Stimulated activated CD8-positive, alpha-beta memory T cell treated with anti-CD3 and anti-CD28 coated beads, Interleukin-12 subunit alpha, Interleukin-12 subunit beta, amount 100 ng/mL, for 24 hours (primary cell): ENCODE results near the gene ATCAY.
"Not testable (repeated sequence)": the region's sequence is repeated elsewhere in the genome, so short reads cannot be mapped to it uniquely, and the experiment has no call there.

Source experiments
- DNase-seq: peaks from one replicate; pipeline ENCODE4 v3.0.0-alpha.2; 2020; ENCODE audit errors: extremely low read depth

ATCAY gene

DNA sequence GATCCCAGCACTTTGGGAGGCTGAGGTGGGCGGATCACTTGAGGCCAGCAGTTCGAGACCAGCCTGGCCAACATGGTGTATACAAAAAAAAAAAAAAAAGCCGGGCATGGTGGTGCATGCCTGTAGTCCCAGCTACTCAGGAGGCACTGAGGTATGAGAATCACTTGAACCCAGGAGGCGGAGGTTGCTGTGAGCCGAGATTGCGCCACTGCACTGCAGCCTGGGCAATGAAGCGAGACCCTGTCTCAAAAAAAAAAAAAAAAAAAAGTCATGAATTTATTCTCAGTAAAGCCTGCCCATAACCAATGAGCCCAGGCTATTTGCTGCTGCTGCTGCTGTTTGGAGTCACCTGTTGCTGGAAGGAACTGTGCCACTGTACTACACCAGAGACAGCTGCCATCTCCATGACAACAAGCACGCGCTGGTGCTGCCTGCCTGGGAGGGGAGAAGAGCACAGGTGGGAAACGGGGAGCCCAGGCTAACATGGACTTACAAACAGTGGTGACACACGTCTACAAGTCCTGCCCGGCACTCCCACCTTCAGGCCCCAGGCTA, 23.0 kb upstream of the ATCAY start:
- no peak for DNase-seq

DNA sequence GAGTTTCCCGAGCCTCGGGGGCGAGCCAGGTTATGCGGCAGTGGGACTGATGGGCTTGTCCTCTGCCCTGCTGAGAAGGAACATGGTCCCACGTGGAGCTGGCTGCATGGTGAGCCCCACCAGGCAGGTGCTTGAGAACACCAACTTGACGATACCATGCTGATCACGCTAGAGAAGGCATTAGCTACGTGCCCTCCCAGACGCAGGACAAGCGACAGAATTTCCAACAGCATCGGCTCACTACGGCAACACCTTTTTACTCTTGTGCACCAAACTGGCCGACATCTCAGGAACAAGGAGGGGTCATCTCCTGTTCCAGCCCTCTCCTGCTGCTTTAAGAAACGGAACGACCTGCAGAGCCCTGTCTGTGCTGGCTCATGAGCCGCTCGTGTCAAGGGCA, 20.0 kb upstream of the ATCAY start:
- DNase-seq = no peak

DNA sequence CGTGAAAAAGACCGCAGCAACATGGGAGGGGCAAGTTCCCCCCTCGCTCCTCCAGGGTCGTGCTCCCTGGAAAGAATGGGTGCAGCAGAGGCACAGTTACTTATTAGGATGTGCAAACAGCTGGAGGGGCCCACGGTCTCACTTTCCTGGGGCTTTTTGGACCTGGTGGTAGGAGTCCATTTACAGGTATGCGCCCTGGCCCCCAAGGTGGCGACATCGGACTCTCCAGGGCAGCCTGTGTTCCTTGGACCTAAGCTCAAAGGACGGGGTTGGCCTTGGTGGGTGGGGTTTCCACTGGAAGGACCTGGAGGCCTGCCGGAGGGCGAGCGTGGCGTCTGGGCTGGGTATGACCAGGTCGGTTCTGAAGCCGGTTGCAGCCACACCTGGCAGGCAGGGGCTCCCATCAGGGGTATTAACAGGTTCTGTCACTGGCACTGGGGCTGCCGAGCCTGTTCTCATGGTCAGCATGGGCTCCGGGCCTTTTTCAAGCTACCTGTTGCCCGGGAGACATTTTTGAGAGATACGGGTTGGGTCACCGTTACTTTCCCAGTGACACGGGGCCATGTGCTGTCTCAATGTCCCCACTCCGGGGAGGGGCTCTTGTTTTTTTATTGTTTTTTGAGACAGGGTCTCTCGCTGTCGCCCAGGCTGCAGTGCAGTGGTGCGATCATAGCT, 17.5 kb upstream of the ATCAY start:
- DNase-seq = no peak

DNA sequence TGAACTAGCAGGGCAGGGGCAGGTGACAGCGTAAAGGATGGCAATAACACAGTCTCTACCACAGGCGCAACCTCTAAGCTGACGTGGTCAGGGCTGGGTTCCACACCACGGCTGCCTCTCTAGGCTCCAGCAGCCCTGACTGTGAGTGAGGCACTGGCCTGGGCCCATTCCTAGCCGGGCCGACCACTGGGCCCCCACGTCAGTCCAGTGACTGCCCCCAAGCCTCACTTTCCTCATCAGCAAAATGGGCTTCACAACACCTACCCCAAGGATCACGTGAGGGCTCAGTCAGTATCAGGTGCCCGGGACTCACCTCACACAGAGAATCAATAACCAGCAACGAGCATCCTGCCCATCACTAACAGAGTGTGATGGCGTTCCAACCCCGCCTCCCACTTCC, 16.8 kb upstream of the ATCAY start:
- no peak for DNase-seq

DNA sequence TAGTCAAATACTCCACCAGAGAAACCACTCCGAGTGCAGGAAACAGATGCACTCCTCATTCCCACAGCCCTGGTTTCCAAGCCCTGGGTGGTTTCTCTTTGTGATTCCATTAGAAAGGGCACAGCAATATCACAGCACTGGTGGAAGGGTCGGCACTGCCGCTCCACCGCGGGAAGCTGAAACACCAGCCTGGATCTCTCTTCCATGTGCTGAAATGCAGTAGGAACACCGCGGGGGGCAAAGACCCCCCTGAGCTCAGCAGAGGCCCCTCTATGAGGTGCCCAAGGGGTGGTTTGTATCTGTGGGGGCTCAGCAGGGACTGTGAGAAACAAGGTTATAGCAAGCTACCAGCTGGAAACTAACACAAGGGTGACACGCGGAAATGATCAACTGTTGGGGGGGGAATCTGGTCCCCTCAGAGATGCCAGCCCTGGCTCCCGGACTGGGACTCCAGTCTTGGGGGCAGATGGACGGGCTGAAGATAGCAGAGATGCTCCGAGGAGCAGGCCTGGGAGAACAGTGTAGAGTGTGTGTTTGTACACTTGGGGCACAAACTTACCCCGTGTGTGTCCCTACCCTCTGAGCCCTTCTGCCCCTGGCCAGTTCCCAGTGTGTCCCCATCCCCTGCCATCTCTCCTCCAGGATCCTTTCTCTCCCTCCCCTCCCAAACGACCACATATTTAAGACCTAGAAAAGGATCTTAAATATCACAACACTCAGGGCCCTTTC, 13.4 kb upstream of the ATCAY start:
- no peak for DNase-seq

DNA sequence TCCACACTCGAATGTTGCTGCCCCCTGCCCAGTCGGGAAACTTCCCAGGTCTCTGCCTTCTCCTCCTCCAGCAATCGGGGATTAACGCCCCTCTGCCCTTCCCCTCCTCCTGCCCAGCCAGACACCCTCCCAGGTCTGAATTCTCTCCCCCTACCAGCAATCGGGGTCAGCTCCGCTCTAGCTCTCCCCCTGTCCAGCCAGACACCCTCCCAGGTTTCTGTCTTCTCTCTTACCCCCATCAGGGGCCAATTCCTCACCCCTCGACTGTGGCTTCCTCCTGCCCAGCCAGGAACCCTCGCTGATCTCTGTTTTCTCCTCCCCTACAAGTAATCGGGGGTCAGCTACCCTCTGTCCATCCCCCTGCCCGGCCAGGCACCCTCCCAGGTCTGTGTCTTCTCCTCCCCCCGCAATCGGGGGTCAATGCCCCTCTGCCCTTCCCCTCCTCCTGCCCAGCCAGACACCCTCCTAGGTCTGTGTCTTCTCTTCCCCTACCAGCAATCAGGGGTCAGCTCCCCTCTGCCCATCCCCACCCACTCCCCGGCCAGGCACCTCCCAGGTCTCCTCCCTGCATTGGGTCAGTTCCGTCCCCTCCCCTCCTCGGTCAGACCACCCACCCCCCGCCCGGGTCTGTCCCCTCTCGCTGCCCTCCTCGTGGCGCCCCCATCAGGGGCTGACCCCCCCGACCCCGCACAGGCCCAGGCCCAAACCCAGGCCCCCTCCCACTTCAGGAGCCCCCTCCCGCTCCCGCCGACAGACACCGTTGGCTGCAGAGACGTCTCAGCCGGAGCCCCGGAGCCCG, 12.3 kb upstream of the ATCAY start:
- DNase-seq = no peak

DNA sequence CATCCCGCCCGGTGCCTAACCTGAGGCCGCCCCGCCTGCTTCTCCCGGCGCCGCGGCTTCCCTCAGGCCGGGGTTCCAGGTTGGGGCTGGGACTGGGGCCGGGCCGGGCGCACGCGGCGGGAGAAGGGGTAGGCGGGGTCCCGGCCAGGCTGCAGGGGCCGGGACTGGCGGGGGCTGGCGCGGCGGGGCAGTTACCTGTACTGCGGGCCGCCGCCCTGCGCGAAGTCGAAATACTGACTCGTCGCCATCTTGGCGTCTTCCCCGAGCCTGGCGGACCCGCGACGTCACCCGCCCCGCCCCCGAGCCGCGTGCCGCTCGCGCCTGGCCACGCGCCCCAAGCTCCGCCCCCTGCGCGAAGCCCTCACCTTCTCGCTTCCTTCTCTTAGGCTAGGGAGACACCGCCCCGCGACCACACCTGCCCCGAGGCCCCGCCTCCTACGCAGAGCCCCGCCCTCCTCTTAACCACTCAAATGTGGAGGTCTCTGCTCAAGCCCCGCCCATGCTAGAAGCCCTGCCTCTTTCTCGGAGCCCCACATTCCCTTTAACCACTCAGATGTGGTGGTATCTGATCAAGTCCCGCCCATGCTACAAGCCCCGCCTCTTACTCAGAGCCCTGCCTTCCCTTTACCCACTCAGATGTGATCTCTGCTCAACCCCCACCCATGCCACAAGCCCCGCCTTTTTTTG, 11.6 kb upstream of the ATCAY start, which contains the start of gene ZFR2:
Gene ZFR2 (minus strand): TSS at position 269 of the 687 bp plus-strand sequence. CDS start 21 bp downstream, at position 248.
- DNase-seq = no peak

DNA sequence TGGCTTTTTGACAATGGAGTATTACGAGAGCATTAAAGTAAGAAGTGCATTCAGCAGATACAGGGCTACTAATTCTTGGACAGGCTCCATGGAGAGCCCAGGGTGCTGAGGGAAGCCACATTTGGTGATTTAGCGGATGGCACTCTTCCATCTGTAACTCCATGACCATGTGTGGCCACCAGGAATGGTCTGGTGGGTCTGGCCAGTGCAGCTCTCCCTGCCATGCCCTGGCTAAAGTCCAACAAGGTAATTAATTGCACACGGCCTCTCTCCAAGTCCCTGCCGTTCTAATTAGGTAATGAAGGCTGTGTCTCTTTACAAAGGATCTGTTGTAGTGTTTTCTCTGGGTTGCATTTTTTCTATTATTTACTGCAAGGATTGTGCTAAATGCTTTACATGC, 7.3 kb upstream of the ATCAY start:
- no peak for DNase-seq

DNA sequence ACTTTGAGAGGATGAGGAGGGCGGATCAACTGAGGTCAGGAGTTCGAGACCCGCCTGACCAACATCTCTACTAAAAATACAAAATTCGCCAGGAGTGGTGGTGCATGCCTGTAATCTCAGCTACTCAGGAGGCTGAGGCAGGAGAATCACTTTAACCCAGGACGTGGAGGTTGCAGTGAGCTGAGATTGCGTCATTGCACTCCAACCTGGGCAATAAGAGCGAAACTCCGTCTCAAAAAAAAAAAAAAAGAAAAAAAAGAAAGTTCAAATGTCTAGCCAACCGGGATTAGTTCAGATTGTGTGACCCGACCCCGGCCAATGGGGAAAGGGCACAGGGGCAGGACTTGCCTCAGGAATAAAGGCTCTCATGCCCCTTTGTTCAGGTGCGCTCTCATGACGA, 5.8 kb upstream of the ATCAY start:
- not testable (repeated sequence) for DNase-seq

DNA sequence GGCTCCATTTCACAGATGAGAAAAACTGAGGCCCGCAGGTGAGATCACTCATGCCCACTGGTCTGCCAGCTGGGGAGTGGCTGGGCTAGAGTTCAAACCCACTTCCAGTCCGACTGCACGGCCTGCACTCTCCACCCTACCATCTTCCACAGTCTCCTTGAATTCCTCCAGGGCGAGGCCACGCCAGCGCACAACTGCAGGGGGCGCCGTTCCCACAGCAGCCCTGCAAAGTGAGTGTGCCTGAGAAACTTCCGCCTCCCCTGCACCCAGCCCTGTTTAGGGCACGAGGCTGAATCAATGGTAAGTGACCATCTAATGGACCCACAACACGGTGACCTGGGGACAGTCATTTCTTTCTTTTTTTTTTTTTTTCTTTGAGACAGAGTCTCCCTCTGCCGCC, 829 bp upstream of the ATCAY start:
- DNase-seq = no peak

DNA sequence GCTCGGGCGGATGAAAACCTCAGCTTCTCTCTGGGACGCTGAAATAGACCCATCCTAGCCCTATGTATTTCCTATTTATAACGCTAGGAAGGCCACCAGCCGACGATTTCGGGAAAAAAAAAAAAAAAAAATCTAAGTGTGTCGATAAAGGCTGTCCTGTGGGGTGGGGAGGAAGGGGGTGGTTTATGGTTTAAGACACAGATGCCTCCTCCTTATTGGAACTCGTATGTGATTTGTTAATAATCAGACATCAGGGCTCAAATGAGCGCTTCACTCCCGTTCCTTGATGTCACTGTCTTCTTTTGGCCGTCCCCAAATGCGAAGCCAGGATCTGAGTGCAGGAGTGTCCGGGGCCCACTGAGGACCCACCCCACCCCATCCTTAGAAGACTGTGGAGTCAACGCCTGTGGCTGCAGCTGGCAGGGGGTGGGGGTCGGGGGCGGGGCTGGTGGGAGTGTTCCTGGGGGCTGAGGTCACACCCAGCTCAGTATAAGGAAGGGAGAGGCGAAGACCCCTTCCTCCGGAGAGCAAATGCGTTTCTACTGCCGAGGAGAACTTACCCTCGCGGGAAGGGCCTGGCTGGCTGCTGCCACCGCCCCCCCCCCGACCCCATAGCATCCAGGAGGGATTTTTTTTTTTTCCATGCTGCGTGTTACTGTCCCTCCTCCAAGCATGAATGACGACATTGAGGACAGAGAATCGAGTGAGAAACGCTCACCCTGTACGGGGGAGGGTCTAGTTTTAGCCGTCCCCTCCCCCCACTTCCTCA, 971 bp downstream of the ATCAY start:
- DNase-seq = no peak

DNA sequence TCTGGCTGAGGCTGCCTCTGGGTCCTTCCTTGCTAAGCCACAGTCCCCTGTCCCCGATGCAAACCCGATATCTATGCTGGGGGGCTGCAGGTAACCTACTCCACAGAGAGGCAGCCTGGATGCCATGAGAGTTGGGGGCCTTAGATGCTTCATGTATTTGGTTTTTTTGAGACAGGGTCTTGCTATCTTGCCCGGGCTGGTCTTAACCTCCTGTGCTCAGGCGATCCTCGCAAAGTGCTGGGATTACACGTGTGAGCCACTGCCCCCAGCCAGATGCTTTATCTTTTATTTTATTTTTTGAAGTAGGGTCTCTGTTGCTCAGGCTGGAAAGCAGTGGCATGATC, 1.5 kb downstream of the ATCAY start:
- DNase-seq = no peak

DNA sequence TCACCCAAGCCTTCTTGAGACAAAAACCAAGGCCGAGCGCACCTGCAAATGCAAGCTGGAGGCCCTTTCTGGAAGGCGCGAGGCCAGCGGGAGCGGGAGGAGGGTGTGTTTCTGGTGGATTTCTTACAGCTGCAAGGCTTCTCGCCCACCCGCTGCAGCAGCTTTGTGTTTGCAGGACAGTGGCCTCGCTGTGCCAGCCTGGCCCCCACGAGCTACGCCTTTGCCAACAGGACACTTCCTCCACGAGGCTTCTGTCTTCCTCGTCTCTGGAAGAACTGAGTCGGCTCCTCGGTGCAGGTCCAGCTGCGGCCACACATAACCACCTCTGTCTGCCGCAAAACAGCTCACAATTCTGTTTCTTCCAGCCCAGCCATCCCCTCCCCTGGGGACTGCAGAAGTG, 10.1 kb downstream of the ATCAY start:
- DNase-seq = no peak

DNA sequence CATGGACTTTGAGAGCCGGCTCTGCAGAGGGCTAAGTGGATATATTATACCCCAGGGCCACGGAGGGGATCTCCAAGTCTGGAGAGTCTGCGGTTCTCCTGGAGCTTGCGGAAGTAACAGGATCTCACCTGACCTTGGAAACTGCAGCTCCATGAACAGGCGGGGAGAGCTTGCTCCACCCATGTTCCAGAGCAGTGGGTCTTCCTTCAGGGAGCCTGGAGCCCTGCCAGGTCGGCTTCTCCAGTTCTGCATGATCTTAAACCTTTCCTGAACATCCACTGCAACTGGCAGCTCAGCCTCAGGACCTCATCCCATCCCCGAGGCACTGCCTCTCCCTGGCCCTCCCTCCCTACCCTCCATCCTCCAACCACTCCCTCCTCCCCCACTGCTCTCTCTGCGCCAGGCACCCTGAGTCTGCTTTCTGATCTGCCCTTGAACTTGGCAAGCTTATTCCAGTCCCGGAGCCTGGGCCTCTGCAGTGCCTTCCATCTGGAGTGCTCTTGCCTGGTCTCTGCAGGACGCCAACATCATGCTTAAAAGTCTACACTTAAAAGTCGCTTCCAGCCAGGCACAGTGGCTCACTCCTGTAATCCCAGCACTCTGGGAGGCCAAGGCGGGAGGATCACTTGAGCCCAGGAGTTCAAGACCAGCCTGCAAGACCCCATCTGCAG, 13.2 kb downstream of the ATCAY start:
- no peak for DNase-seq

DNA sequence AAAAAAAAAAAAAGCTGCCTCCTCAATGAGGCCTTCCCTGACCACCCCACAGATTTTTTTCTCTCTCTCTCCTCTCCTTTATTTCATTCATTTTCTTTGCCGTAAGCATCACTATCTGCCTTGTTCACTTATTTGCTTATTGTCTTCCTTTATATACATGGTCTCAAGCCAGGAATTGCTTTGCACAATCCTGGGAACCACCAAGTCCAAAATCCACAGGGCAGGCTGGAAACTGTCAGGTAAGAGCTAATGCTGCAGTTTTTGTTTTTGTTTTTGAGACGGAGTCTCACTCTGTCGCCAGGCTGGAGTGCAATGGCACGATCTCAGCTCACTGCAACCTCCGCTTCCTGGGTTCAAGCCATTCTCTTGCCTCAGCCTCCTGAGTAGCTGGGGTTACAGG, 14.5 kb downstream of the ATCAY start:
- DNase-seq = not testable (repeated sequence)

DNA sequence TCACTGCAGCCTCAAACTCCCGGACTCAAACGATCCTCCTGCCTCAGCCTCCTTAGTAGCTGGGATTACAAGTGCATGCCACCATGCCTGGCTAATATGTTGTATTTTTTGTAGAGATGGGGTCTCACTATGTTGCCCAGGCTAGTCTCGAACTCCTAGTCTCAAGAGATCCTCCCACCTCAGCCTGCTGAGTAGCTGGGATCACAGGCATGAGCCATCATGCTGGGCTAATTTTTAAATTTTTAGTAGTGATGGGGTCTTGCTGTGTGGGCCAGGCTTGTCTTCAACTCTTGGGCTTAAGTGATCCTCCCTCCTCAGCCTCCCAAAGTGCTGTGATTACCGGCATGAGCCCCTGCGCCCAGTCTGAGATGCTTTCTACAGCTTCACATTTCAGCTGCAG, 15.3 kb downstream of the ATCAY start:
- no peak for DNase-seq

DNA sequence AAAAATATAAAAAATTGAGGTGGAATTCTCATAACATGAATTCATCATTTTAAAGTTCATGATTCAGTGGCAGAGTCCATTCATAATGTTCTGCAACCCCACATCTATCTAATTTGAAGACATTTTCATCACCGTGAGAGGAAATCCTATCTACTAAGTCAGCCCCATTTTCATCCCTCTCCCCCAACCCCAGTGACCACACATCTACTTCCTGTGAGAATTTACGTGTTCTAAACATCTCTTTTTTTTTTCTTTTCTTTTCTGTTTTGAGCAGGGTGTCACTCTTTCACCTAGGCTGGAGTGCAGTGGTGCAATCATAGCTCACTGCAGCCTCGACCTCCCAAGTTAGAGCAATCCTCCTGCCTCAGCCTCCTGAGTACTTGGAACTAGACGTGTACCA, 17.5 kb downstream of the ATCAY start:
- no peak for DNase-seq

DNA sequence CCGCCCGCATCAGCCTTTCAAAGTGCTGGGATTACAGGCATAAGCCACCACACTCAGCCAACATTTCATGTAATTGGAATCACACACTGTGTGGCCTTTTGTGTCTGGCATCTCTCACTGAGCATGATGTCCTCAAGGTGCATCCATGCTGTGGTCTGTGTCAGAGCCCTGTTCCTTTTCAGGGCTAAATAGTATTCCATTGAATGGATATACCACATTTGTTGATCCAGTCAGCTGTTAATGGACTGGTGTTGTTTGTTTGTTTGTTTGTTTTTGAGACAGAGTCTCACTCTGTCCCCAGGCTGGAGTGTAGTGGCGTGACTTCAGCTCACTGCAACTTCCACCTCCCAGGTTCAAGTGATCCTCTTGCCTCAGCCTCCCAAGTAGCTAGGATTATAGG, 17.9 kb downstream of the ATCAY start:
- DNase-seq = no peak

DNA sequence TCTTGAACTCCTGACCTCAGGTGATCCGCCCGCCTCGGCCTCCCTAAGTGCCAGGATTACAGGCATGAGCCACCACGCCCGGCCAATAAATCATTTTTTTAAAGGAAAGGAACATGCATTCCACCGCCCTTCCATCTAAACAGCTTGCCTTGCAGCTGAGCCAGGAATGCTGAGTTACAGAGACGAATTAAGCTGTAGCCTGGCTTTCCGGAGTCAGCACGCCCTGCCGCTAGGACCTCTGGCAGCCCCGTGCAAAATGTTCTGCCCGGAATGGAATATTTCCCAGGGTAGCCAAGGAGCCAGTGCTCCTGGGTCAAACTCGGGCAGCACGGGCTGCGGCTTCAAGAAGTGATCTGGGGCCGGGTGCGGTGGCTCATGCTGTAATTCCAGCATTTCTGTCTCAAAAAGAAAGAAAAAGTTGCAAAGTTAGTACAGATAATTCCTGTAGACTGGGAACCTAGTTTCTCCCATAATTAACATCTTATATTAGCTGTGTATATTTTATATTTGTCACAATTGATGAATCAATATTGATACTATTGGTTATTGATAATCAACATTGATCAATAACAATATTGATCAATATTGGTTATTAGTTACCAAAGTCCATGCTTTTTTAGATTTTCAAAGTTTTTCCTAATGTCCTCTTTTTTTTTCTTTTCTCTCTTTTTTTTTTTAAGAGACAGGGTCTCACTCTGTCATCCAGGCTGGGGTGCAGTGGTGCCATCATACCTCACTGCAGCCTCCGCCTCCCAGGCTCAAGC, 19.2 kb downstream of the ATCAY start:
- DNase-seq = no peak
